Bone marrow (tissue), 2 donors: ENCODE data around the gene OSBPL5.

ENCODE experiments used
- DNase-seq, 2 donors: peaks; one replicate each; lab custom pipeline; 2025; lab: John Stamatoyannopoulos, UW

Gene OSBPL5

GRCh38 chr11:3165152-3165705 is at the start of gene OSBPL5:
TSS of gene OSBPL5 (minus strand) at chr11:3165310. CDS start at chr11:3129148, 36,162 bp downstream.
- DNase-seq, result peak in 1 of 2 donors; percentile 22

- no peak for DNase-seq
Measured at GRCh38 chr11:3214420-3214699, 49.2 kb upstream of the OSBPL5 start.

- DNase-seq, result no peak
Measured at GRCh38 chr11:3213659-3214419, 48.7 kb upstream of the OSBPL5 start.

GRCh38 chr11:3208272-3208671 is 43.2 kb upstream of the OSBPL5 start:
- no peak for DNase-seq

GRCh38 chr11:3207526-3208189 is 42.5 kb upstream of the OSBPL5 start:
- DNase-seq, result no peak

GRCh38 chr11:3206922-3207204 is 41.8 kb upstream of the OSBPL5 start:
- no peak for DNase-seq

- DNase-seq, result no peak
Measured at GRCh38 chr11:3206156-3206921, 41.2 kb upstream of the OSBPL5 start.

GRCh38 chr11:3205261-3206155 is 40.4 kb upstream of the OSBPL5 start:
- no peak for DNase-seq

- no peak for DNase-seq
Measured at GRCh38 chr11:3204141-3205015, 39.3 kb upstream of the OSBPL5 start.

- DNase-seq, result no peak
Measured at GRCh38 chr11:3203221-3204043, 38.3 kb upstream of the OSBPL5 start.

- no peak for DNase-seq
Measured at GRCh38 chr11:3202759-3203158, 37.6 kb upstream of the OSBPL5 start.

GRCh38 chr11:3202305-3202704 is 37.2 kb upstream of the OSBPL5 start:
- no peak for DNase-seq

GRCh38 chr11:3201677-3202181 is 36.6 kb upstream of the OSBPL5 start:
- DNase-seq, result no peak

- DNase-seq, result no peak
Measured at GRCh38 chr11:3201112-3201581, 36.0 kb upstream of the OSBPL5 start.

GRCh38 chr11:3200388-3201111 is 35.4 kb upstream of the OSBPL5 start:
- no peak for DNase-seq

GRCh38 chr11:3199537-3200295 is 34.6 kb upstream of the OSBPL5 start:
- no peak for DNase-seq

- DNase-seq, result no peak
Measured at GRCh38 chr11:3198815-3199214, 33.7 kb upstream of the OSBPL5 start.

- no peak for DNase-seq
Measured at GRCh38 chr11:3197878-3198528, 32.9 kb upstream of the OSBPL5 start.
